HG02759 (cell line): ENCODE data around the gene HACD2.
A peak's percentile ranks its signal among the peaks of the same experiment; 100 is the strongest.

Source experiments
- ATAC-seq: cut with Tn5 transposase; IDR thresholded peaks from one replicate; pipeline ENCODE4 v1.9.1; 2021; ENCODE audit warnings: mild to moderate bottlenecking, moderate library complexity; ENCODE audit not compliant: unreplicated experiment

HACD2 gene, protein sequence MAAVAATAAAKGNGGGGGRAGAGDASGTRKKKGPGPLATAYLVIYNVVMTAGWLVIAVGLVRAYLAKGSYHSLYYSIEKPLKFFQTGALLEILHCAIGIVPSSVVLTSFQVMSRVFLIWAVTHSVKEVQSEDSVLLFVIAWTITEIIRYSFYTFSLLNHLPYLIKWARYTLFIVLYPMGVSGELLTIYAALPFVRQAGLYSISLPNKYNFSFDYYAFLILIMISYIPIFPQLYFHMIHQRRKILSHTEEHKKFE

DNA sequence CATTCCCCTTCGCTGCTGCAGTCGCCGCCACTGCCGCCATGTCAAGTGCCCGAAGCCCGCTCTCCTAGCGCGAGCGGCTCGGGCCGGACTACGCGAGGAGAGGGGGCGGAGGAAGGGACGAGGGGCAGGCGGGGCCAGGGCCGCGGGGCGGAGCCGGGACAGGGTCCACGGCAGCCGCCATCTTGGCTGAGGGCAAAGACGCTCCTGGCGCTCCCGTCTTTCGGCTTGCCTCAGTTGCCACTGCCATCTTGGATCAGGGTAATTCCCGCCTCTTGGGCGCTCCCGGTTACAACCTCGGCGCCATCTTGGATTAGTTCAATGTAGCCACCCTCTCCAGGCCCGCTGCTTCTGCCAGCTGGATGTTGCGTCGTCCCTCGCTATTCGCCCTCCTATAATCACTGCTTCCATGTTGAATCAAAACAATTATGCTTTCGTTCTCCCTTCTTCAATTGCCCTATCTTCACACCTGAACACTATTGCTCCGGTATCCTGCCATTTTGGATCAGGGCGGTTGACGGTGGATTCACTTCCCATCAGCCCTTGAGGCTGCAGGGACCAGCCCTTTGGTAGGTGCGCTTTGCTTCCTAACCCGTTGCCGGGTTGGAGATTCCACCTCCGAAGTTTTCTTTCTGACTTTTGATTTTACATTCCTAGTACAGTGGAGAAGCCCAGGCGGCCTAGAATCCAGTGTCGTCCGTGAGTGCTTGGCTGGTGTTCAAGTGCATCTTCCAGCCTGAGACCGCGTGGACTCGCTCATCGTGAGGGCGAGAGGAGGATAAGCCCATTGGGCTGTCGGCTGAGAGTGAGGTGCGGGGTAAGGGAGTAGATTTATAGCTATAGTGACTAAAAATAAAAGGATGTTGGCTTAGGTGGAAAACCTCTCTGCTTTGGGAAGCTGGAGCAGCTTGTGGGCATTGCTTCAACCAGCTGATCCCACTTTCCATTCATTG, at the start of gene HACD2:
Gene HACD2 (minus strand): TSS at position 66 of the 950 bp plus-strand sequence. CDS start 26 bp downstream, at position 40.
- peak; percentile 93 for ATAC-seq

GRCh38 chr3:123634149-123635051, 49.5 kb upstream of the HACD2 start:
- no peak for ATAC-seq

GRCh38 chr3:123633530-123633929, 48.7 kb upstream of the HACD2 start:
- no peak for ATAC-seq

GRCh38 chr3:123632161-123632655, 47.4 kb upstream of the HACD2 start:
- no peak for ATAC-seq

- no peak for ATAC-seq
Measured at GRCh38 chr3:123629747-123630047, 44.8 kb upstream of the HACD2 start.

DNA sequence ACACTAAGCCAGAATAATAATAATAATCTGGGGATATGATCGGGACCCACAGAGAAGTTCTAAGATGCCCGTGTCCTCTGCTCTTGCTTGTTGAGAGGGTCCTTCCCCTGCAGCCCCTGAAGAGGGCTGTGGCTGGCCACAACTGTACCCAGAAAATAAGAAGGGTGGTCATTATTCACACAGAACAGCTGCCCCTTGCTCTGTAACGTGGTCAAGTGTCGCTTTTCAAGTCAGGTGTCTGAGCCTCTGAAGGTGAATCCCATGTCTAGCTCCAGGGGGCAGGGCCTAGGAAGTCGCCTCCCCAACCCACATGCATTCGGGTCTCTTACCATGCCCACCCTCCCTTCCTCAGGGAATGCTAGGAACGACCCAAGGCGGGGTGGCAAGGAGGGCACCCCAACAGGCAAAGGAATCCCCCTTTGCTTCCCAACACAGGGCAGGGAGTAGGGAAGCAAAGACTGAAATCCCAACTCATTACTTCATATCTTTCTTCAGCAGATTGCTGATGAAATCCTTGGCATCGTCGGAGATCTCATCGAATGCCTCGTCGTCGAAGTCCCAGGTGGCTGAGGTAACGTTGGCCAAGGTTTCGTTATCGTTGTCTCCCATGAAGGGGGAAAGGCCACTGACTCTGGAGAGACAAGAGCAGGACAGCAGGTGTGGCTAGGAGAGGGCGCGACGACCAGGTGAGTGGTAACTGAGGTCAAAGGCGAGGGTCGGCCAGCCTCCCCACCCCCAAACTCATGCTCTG, 44.3 kb upstream of the HACD2 start:
- ATAC-seq: no peak

DNA sequence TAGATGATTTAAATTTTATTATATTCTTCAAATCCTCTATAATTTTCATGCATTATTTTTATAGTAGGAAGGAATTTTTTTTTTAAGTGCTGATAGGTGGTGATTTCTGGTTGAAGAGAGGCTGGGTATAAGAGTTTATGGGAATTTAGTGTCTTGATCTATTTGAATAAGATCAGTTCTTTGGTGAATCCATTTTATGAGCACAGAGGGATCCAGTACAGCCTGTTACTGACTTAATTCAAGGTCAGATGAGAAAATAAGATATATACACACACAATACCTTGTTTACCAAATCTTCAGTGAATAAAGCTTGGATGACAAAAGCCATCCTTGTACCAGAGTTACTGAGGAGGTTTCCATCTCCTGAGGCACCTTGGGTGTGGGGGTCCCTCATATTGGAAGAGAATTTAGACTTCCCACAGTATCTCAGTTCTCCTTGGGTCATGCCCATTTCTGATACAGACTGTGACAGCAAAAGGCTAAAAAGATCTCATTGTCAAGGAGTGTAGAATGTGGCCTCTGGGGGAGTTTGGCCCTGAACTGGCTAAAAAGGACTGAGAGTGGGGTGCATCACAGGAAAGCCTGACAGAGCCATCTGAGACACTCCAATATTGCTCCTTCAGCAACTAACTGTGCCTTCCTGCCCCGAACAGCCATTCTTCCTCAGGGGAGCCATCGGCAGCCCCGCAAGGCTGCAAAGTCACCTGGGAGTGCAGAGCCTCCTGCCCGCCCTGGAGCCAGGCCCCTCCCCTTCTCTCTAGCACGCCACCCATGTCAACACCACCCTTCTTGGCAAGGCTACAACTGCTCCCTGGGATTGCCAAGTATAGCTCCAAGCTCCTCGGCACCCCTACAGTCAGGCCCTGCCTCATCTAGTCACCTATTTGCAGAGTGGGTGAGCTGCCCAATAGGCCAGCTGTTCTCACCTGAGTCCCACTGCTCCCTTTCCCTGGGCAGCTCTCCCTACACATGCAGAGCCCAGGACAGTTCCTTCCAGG, 43.1 kb upstream of the HACD2 start:
- no peak for ATAC-seq

DNA sequence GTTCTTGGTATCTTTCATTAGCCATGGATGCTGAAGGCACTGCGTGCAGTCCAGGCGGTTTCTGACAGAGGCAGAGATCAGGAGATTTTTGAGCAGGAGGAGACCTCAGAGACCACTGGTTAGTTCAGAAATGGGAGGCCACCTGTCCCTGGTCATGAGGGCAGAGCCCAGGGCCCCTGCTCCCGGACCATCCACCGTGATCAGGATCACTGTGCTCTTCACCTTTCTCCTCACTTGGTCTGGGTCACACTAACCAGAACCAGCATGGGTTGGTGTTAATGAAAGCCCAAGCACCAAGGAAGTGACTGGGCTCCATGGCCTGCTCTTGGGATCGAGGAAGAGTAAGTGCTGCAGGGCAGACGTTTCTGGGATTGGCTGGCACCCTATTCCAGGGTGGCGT, 42.0 kb upstream of the HACD2 start:
- no peak for ATAC-seq

DNA sequence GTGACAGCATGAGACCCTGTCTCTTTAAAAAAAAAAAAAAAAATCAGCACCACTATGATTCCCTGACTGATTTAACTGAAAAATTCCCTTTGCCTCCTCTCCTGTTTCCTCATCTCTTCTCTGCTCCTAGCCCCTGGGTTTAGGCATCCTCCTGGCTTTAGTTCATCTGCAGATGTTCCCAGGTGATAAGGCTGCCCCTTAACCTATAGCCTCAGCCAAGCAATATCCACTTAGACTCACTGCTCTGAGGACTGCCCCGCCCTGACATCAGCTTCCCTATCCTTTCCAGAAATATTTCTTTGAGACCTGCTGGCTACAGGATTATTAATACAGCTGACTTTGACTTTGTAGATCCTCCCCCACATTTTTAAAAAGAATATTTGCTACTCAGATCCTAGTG, 39.4 kb upstream of the HACD2 start:
- no peak for ATAC-seq

DNA sequence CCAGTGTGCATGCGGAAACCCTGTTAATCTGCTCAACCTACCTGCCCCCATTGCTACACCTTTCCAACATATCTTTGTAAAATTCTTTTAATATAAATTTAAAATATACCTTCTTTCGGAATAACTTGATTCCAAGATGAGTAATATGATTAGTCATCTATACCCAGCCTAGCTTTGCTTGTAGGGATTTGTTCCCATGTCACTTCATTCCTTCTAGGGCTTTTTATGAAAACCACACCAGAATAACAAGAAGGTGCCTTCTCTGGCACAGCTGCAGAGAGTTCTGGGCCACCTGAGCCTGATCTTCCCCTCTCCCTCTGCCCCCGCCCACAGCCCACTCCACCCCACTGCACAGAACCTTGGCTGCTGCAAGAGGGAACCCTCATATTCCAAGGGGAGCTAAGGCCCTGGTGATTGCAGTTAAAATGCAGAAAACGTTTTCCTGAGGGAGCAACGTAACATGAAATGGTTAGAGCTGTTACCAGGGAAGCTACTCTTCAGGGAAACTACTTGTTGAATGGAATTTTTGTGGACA, 38.6 kb upstream of the HACD2 start:
- no peak for ATAC-seq

DNA sequence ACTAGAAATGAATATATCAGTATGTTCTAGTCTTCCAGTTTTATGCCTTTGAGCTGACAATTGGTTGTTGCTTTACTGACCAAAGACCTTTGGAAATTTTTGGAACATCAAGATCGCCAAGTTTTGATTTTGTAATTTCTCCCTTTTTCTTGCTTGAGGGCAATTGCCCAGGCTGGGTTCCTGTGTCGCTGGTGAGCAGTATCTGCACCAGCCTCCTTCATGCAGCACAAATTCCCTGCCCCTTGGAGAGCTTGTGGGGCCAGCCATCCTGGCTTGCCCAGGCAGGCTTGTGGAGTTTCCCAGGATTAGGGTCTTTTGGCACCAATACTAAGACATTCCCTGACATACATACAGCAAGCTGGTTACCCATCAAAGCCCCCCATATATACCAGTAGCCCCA, 37.9 kb upstream of the HACD2 start:
- ATAC-seq: no peak

GRCh38 chr3:123621850-123622189, 37.0 kb upstream of the HACD2 start:
- no peak for ATAC-seq

DNA sequence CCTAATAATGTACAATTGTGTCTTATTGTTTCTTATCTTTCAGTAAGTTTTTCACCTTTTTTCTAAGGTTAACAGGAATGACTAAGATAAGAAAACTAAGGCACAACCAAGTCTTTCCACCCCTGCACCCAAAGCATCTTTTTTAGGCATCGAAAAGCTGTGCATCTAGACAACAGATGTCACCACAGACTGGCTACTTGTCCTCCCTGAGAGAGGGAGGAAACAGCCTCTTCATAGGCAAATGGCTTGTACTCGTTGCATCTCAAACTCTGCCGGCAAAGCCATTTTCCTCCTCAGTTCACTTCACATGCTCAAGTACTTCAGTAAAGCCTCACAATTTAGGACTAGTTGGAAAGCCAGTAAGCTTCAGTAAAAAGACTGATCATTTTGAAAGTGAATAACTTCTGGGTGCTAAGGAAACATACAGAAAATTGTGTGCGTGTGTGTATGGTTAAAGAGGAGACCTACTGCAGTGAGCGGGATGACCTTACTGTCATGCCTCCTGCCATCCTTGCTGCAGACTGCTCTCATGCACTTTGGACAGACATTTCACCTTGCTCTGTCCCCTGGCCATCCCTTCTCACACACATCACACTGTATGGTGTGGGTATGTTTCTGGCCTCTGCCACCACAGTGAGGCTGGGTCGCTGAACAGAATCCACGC, 36.5 kb upstream of the HACD2 start:
- ATAC-seq: no peak

- ATAC-seq: no peak
Measured at GRCh38 chr3:123620343-123620742, 35.5 kb upstream of the HACD2 start.

GRCh38 chr3:123618768-123619484, 34.1 kb upstream of the HACD2 start:
- no peak for ATAC-seq

DNA sequence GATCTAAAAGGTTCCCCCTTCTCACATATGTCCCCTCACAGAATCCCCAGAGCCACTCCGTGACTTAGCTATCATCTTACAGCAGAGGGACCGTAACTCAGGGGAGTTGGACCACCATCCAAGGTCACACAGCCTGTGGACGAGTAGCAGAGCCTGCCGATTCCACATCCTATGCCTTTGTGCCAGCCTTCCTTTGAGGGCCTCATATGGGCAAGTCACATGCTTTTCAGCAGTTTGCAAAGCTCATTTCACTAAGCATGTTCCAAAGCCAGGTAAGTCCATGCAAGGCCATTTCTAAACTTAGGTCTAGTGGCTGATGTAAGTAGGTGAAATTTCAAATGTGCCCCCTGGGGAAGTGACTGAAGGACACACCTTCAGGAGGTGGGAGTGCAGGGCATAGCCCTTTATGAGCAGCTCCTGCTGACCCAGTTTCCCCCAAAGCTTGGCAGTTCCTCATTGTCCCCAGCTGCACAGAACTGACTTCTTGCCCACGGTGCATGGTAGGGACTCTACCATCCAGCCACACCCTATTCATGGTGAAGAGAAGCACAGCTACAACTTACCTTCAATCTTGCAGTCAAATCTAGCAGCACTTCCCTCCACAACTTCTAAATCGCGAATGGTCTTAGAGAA, 33.3 kb upstream of the HACD2 start:
- ATAC-seq: no peak

DNA sequence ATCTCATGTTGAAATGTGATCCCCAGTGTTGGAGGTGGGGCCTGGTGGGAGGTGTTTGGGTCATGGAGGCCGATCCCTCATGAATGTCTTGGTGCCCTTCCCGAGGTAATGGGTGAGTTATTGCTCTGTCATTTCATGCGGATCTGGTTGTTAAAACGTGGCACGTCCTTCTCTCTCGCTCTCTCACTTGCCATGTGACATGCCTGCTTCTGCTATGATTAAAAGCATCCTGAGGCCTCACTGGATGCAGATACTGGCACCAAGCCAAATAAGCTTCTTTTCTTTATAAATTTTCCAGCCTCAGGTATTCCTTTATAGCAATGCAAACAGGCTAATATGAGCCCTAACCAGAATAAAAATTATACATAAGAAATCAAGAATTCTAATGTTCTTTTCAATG, 31.7 kb upstream of the HACD2 start:
- no peak for ATAC-seq
